IMR-90 (cell line): ENCODE measurements around the gene HGFAC. TPM values are rescaled to one million over a fixed set of nuclear protein-coding genes. Genes with fewer than 3 reads are reported as not detected.

Source experiments
- ATAC-seq: fragments of 200-7000 bp; cut with Tn5 transposase; 2 replicates; pipeline ENCODE4 v1.9.1; 2020; ENCODE audit warnings: low read depth, mild to moderate bottlenecking, moderate library complexity
- BruUV-seq: library from RNA; stranded (reverse); fragments of 400-500 nt; replicated peaks from 2 replicates; lab custom pipeline; 2021; lab: Mats Ljungman, UMichigan
- CTCF ChIA-PET: fragments of 300-600 bp; formaldehyde crosslinking; extraction: SDS; loops from one replicate; lab custom pipeline; 2021; ENCODE audit warnings: antibody characterized with exemption; lab: Yijun Ruan, JAX
- POLR2A ChIA-PET: fragments of 300-600 bp; sonication (Branson Sonifier 250); formaldehyde crosslinking; loops from one replicate; lab custom pipeline; 2022; ENCODE audit warnings: antibody characterized with exemption; ENCODE audit not compliant: unreplicated experiment; lab: Charles Lee
- DNase-seq: peaks from one replicate; pipeline ENCODE4 v3.0.0; 2013
- H2AFZ ChIP-seq: replicated peaks from 2 replicates; pipeline ENCODE3; 2013; ENCODE audit warnings: low read length, mild to moderate bottlenecking; ENCODE audit not compliant: poor library complexity
- H2AK5ac ChIP-seq: 2 replicates; pipeline ENCODE4 v1.6.1; 2013; ENCODE audit warnings: low read depth, low read length, inconsistent platforms
- H2AK9ac ChIP-seq: replicated peaks from 2 replicates; pipeline ENCODE3; 2013; ENCODE audit warnings: mild to moderate bottlenecking, low read depth, low read length, moderate library complexity; ENCODE audit not compliant: poor library complexity
- H2BK120ac ChIP-seq: 2 replicates; pipeline ENCODE4 v1.6.1; 2013; ENCODE audit warnings: low read depth, low read length, inconsistent platforms
- H2BK15ac ChIP-seq: 3 replicates; pipeline ENCODE4 v1.6.1; 2013; ENCODE audit warnings: low read depth, low read length, inconsistent platforms
- H2BK20ac ChIP-seq: 2 replicates; pipeline ENCODE4 v1.6.1; 2013; ENCODE audit warnings: low read depth, mild to moderate bottlenecking, inconsistent platforms, low read length, moderate library complexity
- H2BK5ac ChIP-seq: 2 replicates; pipeline ENCODE4 v1.6.1; 2013; ENCODE audit warnings: mild to moderate bottlenecking, low read depth, low read length, inconsistent platforms; ENCODE audit not compliant: poor library complexity, severe bottlenecking
- H3K14ac ChIP-seq: replicated peaks from 2 replicates; pipeline ENCODE4 v1.6.1; 2013; ENCODE audit warnings: low read depth, low read length, inconsistent platforms
- H3K18ac ChIP-seq: 2 replicates; pipeline ENCODE4 v1.6.1; 2013; ENCODE audit warnings: low read depth, low read length, control low read depth
- H3K23ac ChIP-seq: 2 replicates; pipeline ENCODE4 v1.6.1; 2013; ENCODE audit warnings: low read depth, low read length, inconsistent platforms
- H3K27ac ChIP-seq: 2 replicates; pipeline ENCODE4 v1.5.1; 2013; ENCODE audit warnings: mild to moderate bottlenecking, control low read depth, low read length; ENCODE audit not compliant: insufficient read depth
- H3K27me3 ChIP-seq: 2 replicates; pipeline ENCODE4 v1.6.1; 2013; ENCODE audit warnings: low read length; ENCODE audit not compliant: control insufficient read depth, insufficient read depth
- H3K36me3 ChIP-seq: 2 replicates; pipeline ENCODE4 v1.6.1; 2013; ENCODE audit warnings: low read length, mixed read lengths; ENCODE audit not compliant: control insufficient read depth, insufficient read depth
- H3K4ac ChIP-seq: 2 replicates; pipeline ENCODE4 v1.6.1; 2013; ENCODE audit warnings: low read depth, low read length, inconsistent platforms
- H3K4me1 ChIP-seq: 2 replicates; pipeline ENCODE4 v1.6.1; 2013; ENCODE audit warnings: low read length, mixed read lengths; ENCODE audit not compliant: control insufficient read depth, insufficient read depth
- H3K4me2 ChIP-seq: 2 replicates; pipeline ENCODE4 v1.6.1; 2013; ENCODE audit warnings: low read depth, mild to moderate bottlenecking, control low read depth, low read length, moderate library complexity
- H3K4me3 ChIP-seq: 2 replicates; pipeline ENCODE4 v1.5.1; 2013; ENCODE audit warnings: low read depth, mild to moderate bottlenecking, control low read depth, low read length, moderate library complexity; ENCODE audit not compliant: insufficient read depth
- H3K56ac ChIP-seq: 2 replicates; pipeline ENCODE4 v1.6.1; 2013; ENCODE audit warnings: low read length, inconsistent platforms; ENCODE audit not compliant: insufficient read depth; ENCODE audit errors: extremely low read depth
- H3K79me1 ChIP-seq, 2 experiments: 2 replicates each; pipeline ENCODE4 v1.6.1; 2013; ENCODE audit warnings: low read length in 2 of 2, inconsistent platforms in 1 of 2, low read depth in 1 of 2
- H3K9ac ChIP-seq: 2 replicates; pipeline ENCODE4 v1.6.1; 2013; ENCODE audit warnings: low read depth, low read length, control low read depth
- H3K9me1 ChIP-seq: 2 replicates; pipeline ENCODE4 v1.6.1; 2013; ENCODE audit warnings: low read length, inconsistent platforms; ENCODE audit not compliant: insufficient read depth
- H3K9me3 ChIP-seq: 2 replicates; pipeline ENCODE4 v1.6.1; 2013; ENCODE audit warnings: low read length; ENCODE audit not compliant: control insufficient read depth, insufficient read depth
- H4K20me1 ChIP-seq: 2 replicates; pipeline ENCODE4 v1.6.1; 2013; ENCODE audit warnings: low read length, inconsistent platforms; ENCODE audit not compliant: insufficient read depth
- H4K5ac ChIP-seq: 2 replicates; pipeline ENCODE4 v1.6.1; 2013; ENCODE audit warnings: mild to moderate bottlenecking, low read depth, low read length, control low read depth
- H4K8ac ChIP-seq, 2 experiments: 2 replicates each; pipeline ENCODE4 v1.6.1; 2013; ENCODE audit warnings: low read depth in 2 of 2, low read length in 2 of 2, control low read depth in 1 of 2, inconsistent platforms in 1 of 2
- H4K91ac ChIP-seq: 2 replicates; pipeline ENCODE4 v1.6.1; 2013; ENCODE audit warnings: low read depth, low read length, inconsistent platforms; ENCODE audit not compliant: insufficient read depth
- FOS ChIP-seq: fragments of 150-350 bp; IDR thresholded peaks from 2 replicates; pipeline ENCODE4 v1.6.1; 2016; ENCODE audit warnings: low read depth, low read length
- MAZ ChIP-seq: IDR thresholded peaks from 2 replicates; pipeline ENCODE4 v1.6.1; 2012; ENCODE audit warnings: low read depth, mild to moderate bottlenecking, low read length, improper control_type of control experiment, moderate library complexity, borderline replicate concordance
- SMC3 ChIP-seq: fragments of 150-350 bp; IDR thresholded peaks from 2 replicates; pipeline ENCODE4 v1.6.1; 2016; ENCODE audit warnings: low read depth, mild to moderate bottlenecking, antibody characterized with exemption, low read length, moderate library complexity
- WGBS, 2 experiments: methylation state at CpG; one replicate each; pipeline versions ENCODE4 v1.1.5 to v1.1.7; 2013; ENCODE audit warnings: missing lambda C conversion rate in 2 of 2; ENCODE audit not compliant: insufficient read length in 1 of 2; ENCODE audit errors: extremely low coverage in 2 of 2; 5-methylcytosine and 5-hydroxymethylcytosine counted together
- dilution Hi-C: fragments of 300-500 bp; cut with HindIII; formaldehyde crosslinking; loops from one replicate; pipeline ENCODE4 v1.14.3; 2018; ENCODE audit warnings: low sequenced_read_pairs; ENCODE audit not compliant: unreplicated experiment
- in situ Hi-C: fragments of 300-500 bp; cut with MboI; formaldehyde crosslinking; loops from 3 replicates; pipeline ENCODE4 v1.14.3; 2019; ENCODE audit warnings: low sequenced_read_pairs, inconsistent platforms, mixed read lengths
- intact Hi-C: fragments of 100-400 bp; cut with micrococcal nuclease; formaldehyde crosslinking; loops from 2 replicates; pipeline ENCODE4 v1.10.0; 2022
- polyA plus RNA-seq, 3 experiments: library from polyadenylated mRNA; depleted of rRNA; stranded (reverse); fragments of >200 nt; gene quantifications; 2 replicates each; pipeline ENCODE4 v1.2.3, GENCODE V29; 2012; ENCODE audit warnings: low replicate concordance in 1 of 3
- total RNA-seq: library from RNA; depleted of rRNA; stranded (reverse); fragments of >200 nt; gene quantifications from 2 replicates; pipeline ENCODE4 v1.2.3, GENCODE V29; 2012
- TF ChIP-seq, protein P1 (sequence below): conservative IDR thresholded peaks from 2 replicates; pipeline ENCODE4 v1.5.1; 2012; ENCODE audit warnings: mild to moderate bottlenecking, low read depth, low read length, improper control_type of control experiment

Gene HGFAC
- total and polyA plus RNA-seq, 2 of the 4 experiments (the other 2 are of a cell fraction): 0.05 TPM; not detected in 1

DNA sequence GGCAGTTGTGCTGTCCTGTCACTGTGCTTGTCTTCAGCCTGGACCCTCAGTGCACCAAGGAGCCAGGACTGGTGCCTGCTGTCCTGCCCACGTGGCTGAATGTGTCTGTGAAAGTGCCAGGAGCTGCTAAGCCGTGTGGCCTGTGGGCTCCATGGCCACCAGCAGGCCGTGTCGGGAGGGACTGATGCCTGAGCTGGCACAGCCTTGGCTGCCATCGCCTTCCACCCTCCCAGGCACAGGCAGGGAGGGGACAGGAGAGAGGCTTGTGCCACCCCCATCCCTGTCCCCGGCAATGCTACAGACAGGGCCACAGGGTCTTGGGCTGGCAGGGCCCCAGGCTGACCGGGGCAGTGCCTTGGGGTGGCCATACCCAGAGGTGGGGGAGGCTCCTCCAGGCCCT lies 46.1 kb downstream of the HGFAC start:
- Histone ChIP-seq H2BK5ac (no peak overlapping the region), H2BK120ac (no peak overlapping the region), H3K9me3 (no peaks in the 10 kb centered on the region), H2BK20ac (no peak overlapping the region), H3K79me1 (no peaks in the 10 kb centered on the region), H3K56ac (no peak overlapping the region), H2AFZ (no peak overlapping the region), H2BK15ac (no peak overlapping the region), H2AK5ac (no peak overlapping the region), H3K27me3 (peaks cover 48% of the 10 kb centered on the region), H2AK9ac (peak overlapping the region; percentile 61), H3K4me1 (no peaks in the 10 kb centered on the region), H3K36me3 (no peaks in the 10 kb centered on the region), H3K4me3 (no peak overlapping the region), H3K14ac (no peak overlapping the region), H4K8ac (no peak overlapping the region), H3K27ac (no peak overlapping the region), H3K23ac (no peak overlapping the region), H4K5ac (no peak overlapping the region), H3K4ac (no peak overlapping the region), H3K9me1 (no peaks in the 10 kb centered on the region), H3K18ac (no peak overlapping the region), H4K20me1 (peaks cover 8% of the 10 kb centered on the region; the same call in 1 of the 2 replicates), H3K9ac (no peak overlapping the region), H3K4me2 (no peak overlapping the region), H4K91ac (no peak overlapping the region)
- POLR2A ChIA-PET: no interaction called here
- BruUV-seq: no TSS peak
- no peak for TF ChIP-seq SMC3
- TF ChIP-seq MAZ: no peak
- TF ChIP-seq, protein P1, sequence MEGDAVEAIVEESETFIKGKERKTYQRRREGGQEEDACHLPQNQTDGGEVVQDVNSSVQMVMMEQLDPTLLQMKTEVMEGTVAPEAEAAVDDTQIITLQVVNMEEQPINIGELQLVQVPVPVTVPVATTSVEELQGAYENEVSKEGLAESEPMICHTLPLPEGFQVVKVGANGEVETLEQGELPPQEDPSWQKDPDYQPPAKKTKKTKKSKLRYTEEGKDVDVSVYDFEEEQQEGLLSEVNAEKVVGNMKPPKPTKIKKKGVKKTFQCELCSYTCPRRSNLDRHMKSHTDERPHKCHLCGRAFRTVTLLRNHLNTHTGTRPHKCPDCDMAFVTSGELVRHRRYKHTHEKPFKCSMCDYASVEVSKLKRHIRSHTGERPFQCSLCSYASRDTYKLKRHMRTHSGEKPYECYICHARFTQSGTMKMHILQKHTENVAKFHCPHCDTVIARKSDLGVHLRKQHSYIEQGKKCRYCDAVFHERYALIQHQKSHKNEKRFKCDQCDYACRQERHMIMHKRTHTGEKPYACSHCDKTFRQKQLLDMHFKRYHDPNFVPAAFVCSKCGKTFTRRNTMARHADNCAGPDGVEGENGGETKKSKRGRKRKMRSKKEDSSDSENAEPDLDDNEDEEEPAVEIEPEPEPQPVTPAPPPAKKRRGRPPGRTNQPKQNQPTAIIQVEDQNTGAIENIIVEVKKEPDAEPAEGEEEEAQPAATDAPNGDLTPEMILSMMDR: no peak
- TF ChIP-seq FOS: no peak
- ATAC-seq: no peak
- dilution Hi-C loops: no loop called here
- intact Hi-C loops: no loop called here
- CTCF ChIA-PET: no interaction called here
- in situ Hi-C loops: no loop called here
- DNase-seq: no peak
- 74% methylated on average over 5 of the region's 7 CpGs; no CpG with 5 or more reads in 1 of the 2 experiments for WGBS, 2 experiments
